Left lung (tissue), 10 donors: ENCODE results near the gene LYST. TPM values are rescaled to one million over a fixed set of nuclear protein-coding genes. Genes with fewer than 3 reads are reported as not detected.

Source experiments
- ATAC-seq: fragments of 200-7000 bp; cut with Tn5 transposase; one replicate; pipeline ENCODE4 v1.9.1; 2020; ENCODE audit warnings: moderate library complexity
- DNase-seq, 4 donors: peaks; one replicate each; pipeline ENCODE4 v3.0.0-alpha.2; 2013 to 2020
- H3K27ac ChIP-seq, 2 donors: fragments of 200-600 bp; sonication (generic) in 1 of 2; one replicate each; pipeline versions ENCODE4 v1.5.0 to v1.8.0; 2020 to 2021
- H3K27me3 ChIP-seq, 2 donors: fragments of 200-600 bp; sonication (generic) in 1 of 2; one replicate each; pipeline versions ENCODE4 v1.5.0 to v1.8.0; 2020 to 2021
- H3K36me3 ChIP-seq, 2 donors: fragments of 200-600 bp; sonication (generic) in 1 of 2; one replicate each; pipeline versions ENCODE4 v1.5.0 to v1.8.0; 2020 to 2021
- H3K4me1 ChIP-seq, 2 donors: fragments of 200-600 bp; one replicate each; pipeline ENCODE4 v1.8.0; 2021
- H3K4me3 ChIP-seq, 2 donors: fragments of 200-600 bp; sonication (generic) in 1 of 2; one replicate each; pipeline versions ENCODE4 v1.5.0 to v1.8.0; 2020 to 2021; ENCODE audit warnings: mild to moderate bottlenecking in 1 of 2
- H3K9me3 ChIP-seq, 2 donors: fragments of 200-600 bp; sonication (generic) in 1 of 2; one replicate each; pipeline versions ENCODE4 v1.5.0 to v1.8.0; 2020 to 2021
- CTCF ChIP-seq, 2 donors: fragments of 200-600 bp; sonication (generic) in 1 of 2; IDR thresholded peaks; one replicate each; pipeline versions ENCODE4 v1.5.0 to v1.8.0; 2021; ENCODE audit warnings: antibody characterized with exemption in 2 of 2
- intact Hi-C, 2 donors: fragments of 100-400 bp; cut with DNase I; formaldehyde crosslinking; loops; one replicate each; pipeline versions ENCODE4 v1.11.2 to v1.14.2; 2022
- polyA plus RNA-seq, 6 donors: library from polyadenylated mRNA; unstranded; fragments of 120-200 nt; gene quantifications; one replicate each; pipeline ENCODE4 v1.2.1, GENCODE V29; 2013; ENCODE audit not compliant: insufficient read length in 6 of 6
- total RNA-seq, 2 donors: library from RNA; stranded (reverse); fragmentation: NEBNext Ultra II Directional; extraction: Animal tissue kit (Norgen Biotek cat#: 25700); gene quantifications; one replicate each; pipeline ENCODE4 v1.2.1, GENCODE V29; 2021
- donor health status: DM: no; HTN: yes; CAD: no.
- donor health status: DM: no; HTN: no; CAD: no.

The LYST gene
- total and polyA plus RNA-seq, 8 donors, result 10.3 to 64.9 (median 13.0) TPM

- Histone ChIP-seq H3K4me3 (no peak overlapping the region), H3K4me1 (peaks cover 0 to 27% of the 10 kb centered on the region in 2 donors), H3K36me3 (no peaks in the 10 kb centered on the region), H3K9me3 (no peaks in the 10 kb centered on the region), H3K27me3 (no peaks in the 10 kb centered on the region), H3K27ac (peak overlapping the region in 1 of 2 donors; percentile 85)
- no peak for TF ChIP-seq CTCF (IDR thresholded peaks at IDR 0.05)
- DNase-seq, result no peak
- no peak for ATAC-seq
- intact Hi-C loops, result no loop called here
Observed at GRCh38 chr1:235893840-235894239, 27.1 kb upstream of the LYST start.

- Histone ChIP-seq H3K4me1 (peaks cover 0 to 27% of the 10 kb centered on the region in 2 donors), H3K27ac (peak overlapping the region; percentile 7 to 85), H3K4me3 (no peak overlapping the region), H3K27me3 (no peaks in the 10 kb centered on the region), H3K9me3 (no peaks in the 10 kb centered on the region), H3K36me3 (no peaks in the 10 kb centered on the region)
- ATAC-seq (peak; percentile 69), DNase-seq (no peak)
- no peak for TF ChIP-seq CTCF (IDR thresholded peaks at IDR 0.05)
- intact Hi-C loops, result no loop called here
Observed at GRCh38 chr1:235892734-235893413, 26.2 kb upstream of the LYST start.

GRCh38 chr1:235892202-235892601 lies 25.5 kb upstream of the LYST start:
- intact Hi-C loops, result no loop called here
- H3K36me3 ChIP-seq, result no peaks in the 10 kb centered on the region
- H3K4me1 ChIP-seq, result peaks cover 0 to 27% of the 10 kb centered on the region in 2 donors
- no peaks in the 10 kb centered on the region for H3K27me3 ChIP-seq
- no peak overlapping the region for H3K4me3 ChIP-seq
- no peak for TF ChIP-seq CTCF (IDR thresholded peaks at IDR 0.05)
- no peak for DNase-seq
- ATAC-seq, result no peak
- H3K9me3 ChIP-seq, result no peaks in the 10 kb centered on the region
- H3K27ac ChIP-seq, result peak overlapping the region in 1 of 2 donors; percentile 85

- H3K4me3 ChIP-seq, result no peak overlapping the region
- ATAC-seq, result peak; percentile 12
- peak overlapping the region; percentile 24 to 37 for H3K27ac ChIP-seq
- no peak for TF ChIP-seq CTCF (IDR thresholded peaks at IDR 0.05)
- intact Hi-C loops, result no loop called here
- H3K4me1 ChIP-seq, result peaks cover 0 to 26% of the 10 kb centered on the region in 2 donors
- no peak for DNase-seq
- no peaks in the 10 kb centered on the region for H3K9me3 ChIP-seq
- H3K36me3 ChIP-seq, result no peaks in the 10 kb centered on the region
- H3K27me3 ChIP-seq, result no peaks in the 10 kb centered on the region
Observed at GRCh38 chr1:235888119-235888643, 21.5 kb upstream of the LYST start.

- ATAC-seq (peak; percentile 25), DNase-seq (no peak)
- Histone ChIP-seq H3K4me3 (no peak overlapping the region), H3K4me1 (peaks cover 0 to 26% of the 10 kb centered on the region in 2 donors), H3K27ac (peak overlapping the region in 1 of 2 donors; percentile 37), H3K9me3 (no peaks in the 10 kb centered on the region), H3K27me3 (no peaks in the 10 kb centered on the region), H3K36me3 (no peaks in the 10 kb centered on the region)
- TF ChIP-seq CTCF (IDR thresholded peaks at IDR 0.05), result no peak
- intact Hi-C loops, result no loop called here
Observed at GRCh38 chr1:235887676-235888075, 21.0 kb upstream of the LYST start.
